ENCODE measurements around the gene SPEN.

SPEN gene

GRCh38 chr1:15900662-15901279 is 53.3 kb downstream of the SPEN start:
- Histone ChIP-seq H4K20me1 (ENCODE audit: insufficient read depth, low read length, poor library complexity, severe bottlenecking) (peaks cover 68% of the 10 kb centered on the region), H3K9ac (ENCODE audit: low read depth, low read length, poor library complexity, severe bottlenecking) (no peak overlapping the region), H3K79me2 (ENCODE audit: insufficient read depth, low read length) (peaks cover 89% of the 10 kb centered on the region), H3K36me3 (ENCODE audit: insufficient read depth, low read length) (peaks cover 19% of the 10 kb centered on the region; the same call in 1 of the 2 replicates), H3K4me3 (ENCODE audit: low read length, poor library complexity, severe bottlenecking) (no peak overlapping the region), H3F3A (ENCODE audit: low read depth) (no peaks in the 10 kb centered on the region), H3K9me3 (ENCODE audit: insufficient read depth, low read depth, low read length) (no peaks in the 10 kb centered on the region), H3K27me3 (ENCODE audit: insufficient read depth, low read length, poor library complexity, severe bottlenecking) (no peaks in the 10 kb centered on the region), H3K4me1 (ENCODE audit: insufficient read depth, low read length, poor library complexity, severe bottlenecking) (no peaks in the 10 kb centered on the region), H2AFZ (ENCODE audit: low read length) (no peak overlapping the region), H3K4me2 (ENCODE audit: low read depth, low read length, poor library complexity, severe bottlenecking) (no peak overlapping the region), H3K9me2 (replicated peaks; ENCODE audit: low read depth, low read length) (no peaks in the 10 kb centered on the region)
- no peak for TF ChIP-seq EZH2phosphoT487 (IDR thresholded peaks at IDR 0.05; ENCODE audit: borderline replicate concordance)
- TF ChIP-seq, protein P1, sequence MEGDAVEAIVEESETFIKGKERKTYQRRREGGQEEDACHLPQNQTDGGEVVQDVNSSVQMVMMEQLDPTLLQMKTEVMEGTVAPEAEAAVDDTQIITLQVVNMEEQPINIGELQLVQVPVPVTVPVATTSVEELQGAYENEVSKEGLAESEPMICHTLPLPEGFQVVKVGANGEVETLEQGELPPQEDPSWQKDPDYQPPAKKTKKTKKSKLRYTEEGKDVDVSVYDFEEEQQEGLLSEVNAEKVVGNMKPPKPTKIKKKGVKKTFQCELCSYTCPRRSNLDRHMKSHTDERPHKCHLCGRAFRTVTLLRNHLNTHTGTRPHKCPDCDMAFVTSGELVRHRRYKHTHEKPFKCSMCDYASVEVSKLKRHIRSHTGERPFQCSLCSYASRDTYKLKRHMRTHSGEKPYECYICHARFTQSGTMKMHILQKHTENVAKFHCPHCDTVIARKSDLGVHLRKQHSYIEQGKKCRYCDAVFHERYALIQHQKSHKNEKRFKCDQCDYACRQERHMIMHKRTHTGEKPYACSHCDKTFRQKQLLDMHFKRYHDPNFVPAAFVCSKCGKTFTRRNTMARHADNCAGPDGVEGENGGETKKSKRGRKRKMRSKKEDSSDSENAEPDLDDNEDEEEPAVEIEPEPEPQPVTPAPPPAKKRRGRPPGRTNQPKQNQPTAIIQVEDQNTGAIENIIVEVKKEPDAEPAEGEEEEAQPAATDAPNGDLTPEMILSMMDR (conservative IDR thresholded peaks at IDR 0.05; ENCODE audit: low read length): no peak

GRCh38 chr1:15902882-15903281 is 55.4 kb downstream of the SPEN start:
- H4K20me1 ChIP-seq (ENCODE audit: insufficient read depth, low read length, poor library complexity, severe bottlenecking): peaks cover 55% of the 10 kb centered on the region
- H3K9me2 ChIP-seq (replicated peaks; ENCODE audit: low read depth, low read length): no peaks in the 10 kb centered on the region
- no peaks in the 10 kb centered on the region for H3F3A ChIP-seq (ENCODE audit: low read depth)
- H2AFZ ChIP-seq (ENCODE audit: low read length): no peak overlapping the region
- H3K79me2 ChIP-seq (ENCODE audit: insufficient read depth, low read length): peaks cover 89% of the 10 kb centered on the region
- H3K4me2 ChIP-seq (ENCODE audit: low read depth, low read length, poor library complexity, severe bottlenecking): no peak overlapping the region
- no peak overlapping the region for H3K9ac ChIP-seq (ENCODE audit: low read depth, low read length, poor library complexity, severe bottlenecking)
- no peaks in the 10 kb centered on the region for H3K9me3 ChIP-seq (ENCODE audit: insufficient read depth, low read depth, low read length)
- H3K27me3 ChIP-seq (ENCODE audit: insufficient read depth, low read length, poor library complexity, severe bottlenecking): no peaks in the 10 kb centered on the region
- H3K4me1 ChIP-seq (ENCODE audit: insufficient read depth, low read length, poor library complexity, severe bottlenecking): no peaks in the 10 kb centered on the region
- TF ChIP-seq, protein P1 (conservative IDR thresholded peaks at IDR 0.05; ENCODE audit: low read length): no peak
- no peak for TF ChIP-seq EZH2phosphoT487 (IDR thresholded peaks at IDR 0.05; ENCODE audit: borderline replicate concordance)
- H3K4me3 ChIP-seq (ENCODE audit: low read length, poor library complexity, severe bottlenecking): no peak overlapping the region
- peaks cover 20% of the 10 kb centered on the region; the same call in 1 of the 2 replicates for H3K36me3 ChIP-seq (ENCODE audit: insufficient read depth, low read length)

DNA sequence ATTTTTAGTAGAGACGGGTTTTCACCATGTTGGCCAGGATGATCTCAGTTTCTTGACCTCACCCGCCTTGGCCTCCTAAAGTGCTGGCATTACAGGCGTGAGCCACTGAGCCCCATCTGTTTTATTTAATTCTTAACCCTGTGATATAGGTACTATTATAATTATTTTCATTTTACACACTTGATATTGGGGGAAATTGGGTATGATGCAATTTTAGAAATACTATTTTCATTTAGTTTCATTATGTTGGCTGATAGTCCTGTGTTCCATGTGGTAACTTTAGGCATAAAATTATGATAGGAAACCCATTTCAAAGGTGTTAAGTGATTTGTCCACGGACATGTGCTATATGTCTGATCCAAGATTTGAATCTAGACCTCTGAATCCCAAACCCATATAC is 61.1 kb downstream of the SPEN start:
- H4K20me1 ChIP-seq (ENCODE audit: insufficient read depth, low read length, poor library complexity, severe bottlenecking): peaks cover 31% of the 10 kb centered on the region
- peaks cover 61% of the 10 kb centered on the region for H3K79me2 ChIP-seq (ENCODE audit: insufficient read depth, low read length)

More for the DNA sequence above, 61.1 kb downstream of the SPEN start:
- no peaks in the 10 kb centered on the region for H3K9me3 ChIP-seq (ENCODE audit: insufficient read depth, low read depth, low read length)
- no peaks in the 10 kb centered on the region for H3F3A ChIP-seq (ENCODE audit: low read depth)
- TF ChIP-seq, protein P1 (conservative IDR thresholded peaks at IDR 0.05; ENCODE audit: low read length): no peak
- no peak for TF ChIP-seq EZH2phosphoT487 (IDR thresholded peaks at IDR 0.05; ENCODE audit: borderline replicate concordance)
- no peak overlapping the region for H3K4me3 ChIP-seq (ENCODE audit: low read length, poor library complexity, severe bottlenecking)
- H3K9me2 ChIP-seq (replicated peaks; ENCODE audit: low read depth, low read length): no peaks in the 10 kb centered on the region
- no peak overlapping the region for H2AFZ ChIP-seq (ENCODE audit: low read length)
- no peaks in the 10 kb centered on the region for H3K4me1 ChIP-seq (ENCODE audit: insufficient read depth, low read length, poor library complexity, severe bottlenecking)
- H3K27me3 ChIP-seq (ENCODE audit: insufficient read depth, low read length, poor library complexity, severe bottlenecking): no peaks in the 10 kb centered on the region
- peaks cover 51% of the 10 kb centered on the region for H3K36me3 ChIP-seq (ENCODE audit: insufficient read depth, low read length)
- H3K9ac ChIP-seq (ENCODE audit: low read depth, low read length, poor library complexity, severe bottlenecking): no peak overlapping the region
- no peak overlapping the region for H3K4me2 ChIP-seq (ENCODE audit: low read depth, low read length, poor library complexity, severe bottlenecking)
